D341Med (cell line): Measurements from ENCODE around the gene SMAD6.
A peak's percentile ranks its signal among the peaks of the same experiment; 100 is the strongest.

Experiments
- DNase-seq: peaks from one replicate; pipeline ENCODE4 v3.0.0; 2012; ENCODE audit warnings: low spot score

Gene SMAD6

DNA sequence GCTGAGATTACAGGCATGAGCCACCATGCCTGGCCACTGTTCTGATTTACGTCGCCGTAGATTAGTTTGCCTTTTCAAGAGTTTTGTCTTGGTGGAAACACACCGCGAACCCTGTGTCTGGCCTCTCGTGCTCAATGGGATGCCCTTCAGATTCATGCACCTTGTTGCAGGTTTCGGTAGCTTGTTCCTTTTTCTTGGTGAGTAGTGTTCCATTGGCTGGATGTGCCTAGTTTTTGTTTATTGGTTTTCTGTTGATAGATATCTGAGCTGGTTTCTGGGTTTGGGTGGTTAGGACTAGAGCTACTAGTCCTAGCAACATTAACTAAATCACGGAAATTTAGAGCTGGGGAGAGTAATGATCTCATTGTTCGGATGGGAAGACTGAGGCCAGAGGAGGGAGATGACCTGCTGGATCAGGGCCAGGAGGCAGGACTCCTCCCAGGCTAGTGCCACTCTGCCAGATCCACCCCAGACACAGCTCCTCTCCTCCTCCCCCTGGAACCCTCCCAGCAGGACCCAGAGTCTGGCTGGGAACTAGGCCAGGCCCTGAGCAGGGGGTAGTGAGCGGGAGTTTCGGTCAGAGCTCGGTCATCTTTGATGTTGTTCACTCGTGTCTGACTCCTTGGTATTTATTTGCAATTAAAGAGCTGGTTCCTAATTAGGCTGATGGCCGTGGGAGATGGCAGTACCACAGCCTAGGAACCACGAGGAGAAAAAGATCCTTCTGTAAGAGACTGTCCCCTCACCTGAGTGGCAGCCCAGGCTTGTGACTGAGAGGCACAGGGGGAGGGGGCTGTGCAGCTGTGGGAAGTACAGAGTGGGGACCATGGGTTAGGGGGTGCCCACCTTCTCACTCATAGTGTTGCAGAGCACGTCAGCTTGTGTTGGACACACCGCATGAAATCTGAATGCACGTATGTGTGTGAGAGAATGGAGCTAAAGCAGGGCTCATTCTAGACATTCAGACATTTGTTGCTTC lies 73.4 kb downstream of the SMAD6 start:
- DNase-seq, result no peak

DNA sequence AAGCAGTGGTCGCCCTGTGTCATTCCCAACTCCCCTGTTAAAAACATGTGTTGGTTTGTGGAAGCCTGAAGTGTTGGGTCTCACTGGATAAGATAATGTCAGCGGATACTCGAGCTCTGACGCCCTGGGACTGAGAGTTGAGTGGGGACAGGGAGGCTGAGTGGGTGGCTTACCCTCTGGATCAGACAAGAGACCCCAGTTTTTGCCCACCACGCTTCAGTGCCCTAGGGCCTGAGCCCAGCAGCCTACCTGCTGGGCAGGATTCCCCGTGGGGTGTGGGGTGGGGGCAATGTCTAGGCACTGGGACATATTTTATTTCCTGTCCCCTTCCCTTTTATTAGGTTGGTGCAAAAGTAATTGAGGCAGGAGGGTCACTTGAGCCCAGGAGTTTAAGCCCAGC lies 75.0 kb downstream of the SMAD6 start:
- no peak for DNase-seq

DNA sequence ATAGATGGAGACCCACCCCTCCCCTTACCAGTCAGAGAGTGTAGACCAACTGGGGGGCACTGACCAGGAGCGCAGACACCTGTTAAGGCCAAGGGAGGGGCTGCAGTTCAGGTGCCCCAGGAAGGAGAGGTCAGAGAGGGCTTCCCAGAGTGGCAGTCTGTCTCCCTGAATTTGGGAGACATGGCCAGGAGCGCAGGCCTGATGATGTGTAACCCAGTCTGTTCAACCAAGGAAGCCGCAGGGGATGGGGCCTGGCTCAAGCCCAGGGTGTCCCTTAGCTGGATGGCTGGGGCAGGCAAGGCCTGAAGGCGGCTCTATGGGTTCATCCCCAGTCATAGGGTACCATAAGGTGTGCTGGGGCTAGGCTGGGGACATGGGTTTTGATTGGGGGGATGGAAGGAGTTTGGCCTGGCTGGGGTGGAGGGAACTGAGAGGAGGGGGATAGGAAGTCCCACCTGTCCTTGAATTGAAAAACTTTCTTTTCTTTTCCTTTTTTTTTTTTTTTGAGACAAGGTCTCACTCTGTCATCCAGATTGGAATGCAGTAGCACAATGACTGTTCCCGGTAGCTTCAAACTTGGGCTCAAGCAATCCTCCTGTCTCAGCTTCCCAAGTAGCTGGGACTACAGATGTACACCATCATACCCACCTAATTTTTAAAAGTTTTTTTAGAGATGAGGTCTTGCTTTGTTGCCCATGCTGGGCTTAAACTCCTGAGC lies 75.7 kb downstream of the SMAD6 start:
- no peak for DNase-seq

DNA sequence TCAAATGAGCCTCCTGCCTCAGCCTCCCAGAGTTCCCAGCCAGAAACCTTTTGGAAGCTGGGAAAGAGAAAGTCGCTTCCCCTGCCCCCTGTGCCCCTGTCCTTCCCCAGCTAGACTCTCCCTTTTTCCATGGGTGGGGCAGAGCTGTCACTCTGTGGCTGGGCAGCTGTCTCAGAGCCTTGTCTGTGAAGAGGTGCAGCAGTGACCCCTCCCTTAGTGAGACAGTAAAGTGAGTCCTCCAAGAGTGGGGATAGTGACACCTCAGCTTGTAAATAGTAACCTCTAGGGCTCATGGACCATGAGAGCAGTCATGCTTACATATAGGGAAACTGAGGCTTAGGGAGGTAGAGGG lies 76.3 kb downstream of the SMAD6 start:
- DNase-seq, result no peak

DNA sequence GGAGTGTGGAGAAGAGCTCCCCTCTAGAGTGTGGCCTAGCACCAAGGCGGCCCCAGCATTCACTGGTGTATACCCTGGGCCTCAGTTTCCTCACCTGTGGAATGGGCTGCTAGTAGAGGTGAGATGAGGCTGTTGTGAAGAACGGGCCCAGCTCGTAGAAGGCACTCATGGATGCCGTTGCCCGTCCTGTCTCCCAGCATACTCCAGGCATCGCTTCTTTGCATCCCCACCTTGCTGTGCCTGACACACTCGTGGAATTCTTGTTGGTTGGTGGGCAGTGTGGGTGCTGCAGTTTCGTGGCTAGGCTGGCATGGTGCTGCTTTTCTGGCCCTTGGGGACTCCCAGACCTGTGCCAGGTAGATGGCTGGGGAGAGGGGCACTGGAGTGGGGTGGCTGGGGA lies 76.7 kb downstream of the SMAD6 start:
- DNase-seq, result no peak

DNA sequence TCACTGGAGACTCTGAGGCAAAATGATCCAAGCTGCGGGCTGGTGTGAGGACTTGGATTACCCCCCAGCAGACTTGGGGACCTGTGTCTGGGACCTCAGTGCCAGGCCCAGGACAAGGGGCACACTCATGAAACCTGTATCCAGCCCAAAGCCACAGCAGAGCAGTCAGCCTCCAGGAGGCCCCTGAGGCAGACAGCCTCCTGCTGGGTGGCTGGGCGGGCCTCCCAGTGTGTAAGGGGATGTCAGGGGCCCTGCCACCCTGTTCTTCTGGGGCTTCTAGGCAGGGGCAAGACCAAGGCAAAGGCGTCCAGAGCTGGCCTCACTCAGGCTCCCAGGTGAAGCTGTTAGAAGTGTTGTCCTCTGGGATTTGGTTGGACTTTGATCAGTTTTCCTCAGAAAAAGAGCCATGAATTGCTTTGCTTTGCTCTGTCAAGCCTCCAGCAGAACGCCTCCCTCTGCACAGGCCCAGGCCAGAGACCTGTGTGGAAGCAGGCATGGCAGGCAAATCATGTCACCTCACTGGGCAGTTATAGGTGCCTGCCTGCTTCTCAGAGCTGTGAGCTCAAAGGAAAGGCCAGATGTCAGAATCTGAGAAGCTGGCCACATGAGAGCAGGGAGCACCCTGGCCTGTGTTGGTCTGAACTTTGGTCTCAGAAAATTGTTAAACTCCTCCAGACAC lies 77.4 kb downstream of the SMAD6 start:
- DNase-seq, result no peak

DNA sequence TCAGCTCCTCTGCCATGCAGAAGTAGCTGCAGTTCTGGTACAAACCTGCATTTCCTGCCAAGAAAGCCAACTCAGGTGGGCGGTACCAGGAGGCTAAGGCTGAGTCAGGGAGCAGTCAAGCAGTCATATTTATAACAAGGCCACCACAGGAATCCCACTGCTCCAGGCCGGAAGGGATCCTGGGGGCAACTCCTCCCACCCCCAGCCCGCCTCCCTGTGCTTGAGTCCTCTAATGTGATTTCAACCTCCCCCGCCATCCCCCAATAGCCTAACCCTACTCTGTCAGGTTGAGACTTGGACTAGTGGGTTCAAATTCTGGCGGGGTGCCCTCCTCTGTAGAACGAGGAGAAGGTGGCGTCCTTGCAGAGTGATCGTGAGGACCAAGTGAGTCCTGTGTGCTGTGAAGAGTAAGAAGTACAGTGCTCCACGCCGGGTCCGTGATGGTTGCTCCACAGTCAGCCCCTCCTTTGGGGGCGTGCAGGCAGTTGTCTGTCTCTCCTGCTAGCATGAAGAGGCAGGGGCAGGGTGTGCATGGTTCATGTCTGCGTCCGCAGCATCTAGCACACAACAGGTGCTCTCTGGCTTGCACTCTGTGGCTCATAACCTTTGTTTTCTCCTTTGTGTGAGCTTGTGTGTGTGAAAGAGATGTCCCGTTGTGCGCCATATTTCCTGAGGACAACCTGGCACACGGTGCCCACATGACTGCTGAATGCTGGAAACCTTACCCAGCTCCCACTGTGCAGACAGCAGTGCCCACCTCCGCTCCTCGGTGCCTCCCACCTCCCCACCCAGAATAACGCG lies 78.3 kb downstream of the SMAD6 start:
- peak; percentile 29 for DNase-seq

DNA sequence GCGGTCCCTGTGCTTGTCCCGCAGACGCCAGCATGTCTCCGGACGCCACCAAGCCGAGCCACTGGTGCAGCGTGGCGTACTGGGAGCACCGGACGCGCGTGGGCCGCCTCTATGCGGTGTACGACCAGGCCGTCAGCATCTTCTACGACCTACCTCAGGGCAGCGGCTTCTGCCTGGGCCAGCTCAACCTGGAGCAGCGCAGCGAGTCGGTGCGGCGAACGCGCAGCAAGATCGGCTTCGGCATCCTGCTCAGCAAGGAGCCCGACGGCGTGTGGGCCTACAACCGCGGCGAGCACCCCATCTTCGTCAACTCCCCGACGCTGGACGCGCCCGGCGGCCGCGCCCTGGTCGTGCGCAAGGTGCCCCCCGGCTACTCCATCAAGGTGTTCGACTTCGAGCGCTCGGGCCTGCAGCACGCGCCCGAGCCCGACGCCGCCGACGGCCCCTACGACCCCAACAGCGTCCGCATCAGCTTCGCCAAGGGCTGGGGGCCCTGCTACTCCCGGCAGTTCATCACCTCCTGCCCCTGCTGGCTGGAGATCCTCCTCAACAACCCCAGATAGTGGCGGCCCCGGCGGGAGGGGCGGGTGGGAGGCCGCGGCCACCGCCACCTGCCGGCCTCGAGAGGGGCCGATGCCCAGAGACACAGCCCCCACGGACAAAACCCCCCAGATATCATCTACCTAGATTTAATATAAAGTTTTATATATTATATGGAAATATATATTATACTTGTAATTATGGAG lies 79.1 kb downstream of the SMAD6 start:
- DNase-seq, result no peak

DNA sequence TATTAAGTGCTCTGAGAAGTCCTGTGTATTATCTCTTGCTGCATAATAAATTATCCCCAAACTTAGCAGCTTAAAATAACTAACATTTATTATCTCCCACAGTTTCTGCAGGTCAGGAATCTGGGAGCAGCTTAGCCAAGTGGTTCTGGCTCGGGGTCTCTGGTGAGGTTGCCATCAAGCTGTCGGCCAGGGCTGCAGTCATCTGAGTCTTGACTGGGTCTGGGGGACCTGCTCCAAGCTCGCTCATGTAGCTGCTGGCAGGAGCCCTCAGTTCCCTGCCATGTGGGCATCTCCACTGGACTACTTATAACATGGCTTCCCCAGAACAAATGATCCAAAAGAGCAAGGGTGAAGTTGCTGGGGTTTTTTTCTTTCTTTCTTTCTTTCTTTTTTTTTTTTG lies 80.7 kb downstream of the SMAD6 start:
- no peak for DNase-seq

DNA sequence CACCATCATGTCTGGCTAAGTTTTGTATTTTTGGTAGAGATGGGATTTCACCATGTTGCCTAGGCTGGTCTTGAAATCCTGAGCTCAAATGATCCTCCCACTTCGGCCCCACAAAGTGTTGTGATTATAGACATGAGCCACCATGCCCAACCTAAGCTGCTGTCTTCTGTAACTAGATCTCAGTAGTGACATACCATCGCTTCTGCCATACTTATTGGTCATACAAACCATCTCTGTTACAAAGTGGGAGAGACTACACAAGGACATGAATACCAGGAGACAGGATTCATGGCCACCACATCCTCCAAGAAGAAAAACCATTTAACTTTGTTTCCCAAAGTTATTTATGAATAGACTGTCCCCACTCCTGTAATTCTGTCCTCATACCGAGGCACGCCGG lies 81.3 kb downstream of the SMAD6 start:
- no peak for DNase-seq

DNA sequence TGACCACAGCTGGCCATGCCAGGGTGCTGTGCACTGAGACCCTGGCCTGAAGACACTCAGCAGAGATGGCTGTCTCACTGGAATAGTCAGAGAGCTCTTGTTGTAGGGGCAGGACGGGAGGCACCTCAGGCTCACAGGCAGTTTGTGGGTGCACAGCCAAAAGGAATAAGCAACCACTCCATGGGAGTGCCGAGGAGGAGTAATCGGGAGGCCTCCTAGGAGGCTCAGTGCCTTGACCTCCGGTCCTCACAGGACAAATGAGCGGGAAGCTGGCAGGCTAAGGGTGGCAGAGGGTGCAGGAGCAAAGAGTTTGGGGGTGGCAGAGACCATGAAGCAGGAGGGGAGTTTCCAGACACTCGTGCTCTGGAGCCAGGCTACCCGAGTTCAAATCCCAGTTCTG lies 81.7 kb downstream of the SMAD6 start:
- DNase-seq, result no peak

DNA sequence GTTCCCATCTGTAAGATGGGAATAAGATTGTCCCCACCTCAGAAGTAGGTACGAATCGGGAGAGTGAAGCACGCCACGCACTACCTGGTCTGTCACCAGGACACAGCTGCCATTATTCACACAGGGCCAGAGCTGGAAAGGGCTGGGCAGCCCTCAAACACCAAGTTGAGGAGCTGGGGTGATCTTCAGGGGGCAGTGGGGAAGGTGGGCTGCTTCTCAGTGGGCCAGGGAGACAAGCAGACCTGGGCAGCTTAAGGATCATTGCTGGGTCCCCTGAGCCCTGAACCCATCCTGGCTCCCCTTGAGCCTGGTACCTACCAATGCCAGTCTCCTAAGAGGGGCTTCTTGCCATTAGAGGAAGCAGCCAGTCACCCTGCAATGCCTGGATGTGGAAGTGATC lies 82.1 kb downstream of the SMAD6 start:
- DNase-seq, result peak; percentile 25

DNA sequence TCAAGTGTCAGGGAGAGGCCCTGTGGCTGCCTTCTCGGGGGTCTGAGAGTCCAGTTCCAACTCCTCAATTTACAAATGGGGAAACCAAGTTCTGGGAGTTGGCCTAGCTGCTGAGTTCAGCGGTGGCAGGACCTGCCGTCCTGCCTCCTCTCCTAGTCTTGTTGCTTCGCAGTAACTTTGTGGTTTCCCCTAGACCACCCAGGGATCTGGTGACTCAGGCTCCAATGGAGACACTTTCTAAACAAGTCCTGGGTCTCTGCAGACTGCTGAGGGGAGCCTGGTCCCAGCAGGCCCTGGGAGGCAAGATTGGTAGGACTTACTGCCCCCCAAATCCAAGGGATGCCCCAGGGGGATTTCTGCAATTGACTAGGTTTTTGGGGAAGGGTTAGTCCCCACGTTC lies 83.6 kb downstream of the SMAD6 start:
- no peak for DNase-seq

DNA sequence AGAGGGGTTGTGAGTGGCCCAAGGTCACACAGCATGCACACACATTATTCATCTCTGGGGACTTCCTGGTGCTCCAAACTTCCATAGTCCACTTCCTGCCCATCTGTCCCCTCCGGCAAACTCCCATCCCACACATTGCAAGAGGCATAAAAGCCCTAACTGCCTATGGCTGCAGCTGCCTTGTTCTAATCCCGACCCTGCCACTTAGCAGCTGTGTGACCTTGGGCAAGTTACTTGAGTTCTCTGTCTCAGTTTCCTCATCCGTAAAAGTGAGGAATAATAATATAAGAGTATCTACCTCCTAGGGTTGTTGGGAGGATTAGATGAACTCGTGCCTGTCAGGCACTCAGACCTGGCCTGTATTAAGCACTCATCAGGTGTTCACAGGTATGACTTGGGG lies 84.2 kb downstream of the SMAD6 start:
- DNase-seq, result no peak

DNA sequence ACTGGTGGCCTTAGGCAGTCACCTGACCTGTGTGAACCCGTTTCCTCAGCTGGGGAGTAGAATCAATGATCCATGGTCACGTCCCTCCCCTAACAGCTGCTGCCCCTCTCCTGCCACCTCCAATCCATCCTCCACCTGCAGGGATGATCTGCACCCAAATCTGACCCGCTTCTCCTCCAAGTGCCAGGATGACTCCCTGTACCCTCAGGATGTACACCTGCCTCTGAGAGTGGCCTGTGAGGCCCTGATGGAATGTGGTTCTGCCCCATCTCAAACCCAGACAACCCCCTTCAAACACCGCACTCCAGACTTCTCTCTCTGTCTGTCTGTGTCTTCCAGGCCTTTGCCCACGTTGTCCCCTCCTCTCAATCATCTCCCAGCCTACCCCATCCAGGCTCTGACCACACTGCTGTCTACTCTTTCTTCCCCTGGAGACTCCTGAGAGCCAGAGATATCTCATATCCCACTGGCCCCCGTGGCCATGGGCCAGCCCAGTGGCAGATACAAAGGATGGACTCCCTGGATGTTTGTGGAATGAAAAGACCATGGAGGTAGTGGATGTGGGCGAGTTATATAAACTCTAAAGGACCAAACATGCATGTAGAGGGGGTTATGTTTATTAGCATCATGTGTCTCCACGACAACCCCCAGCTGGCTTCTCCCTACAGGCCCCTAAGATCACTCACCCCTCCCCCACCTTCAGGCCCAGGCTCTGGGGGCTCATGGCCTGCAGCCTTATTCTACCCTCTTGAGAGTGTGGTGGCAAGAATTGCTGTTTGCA lies 84.9 kb downstream of the SMAD6 start:
- DNase-seq, result no peak

DNA sequence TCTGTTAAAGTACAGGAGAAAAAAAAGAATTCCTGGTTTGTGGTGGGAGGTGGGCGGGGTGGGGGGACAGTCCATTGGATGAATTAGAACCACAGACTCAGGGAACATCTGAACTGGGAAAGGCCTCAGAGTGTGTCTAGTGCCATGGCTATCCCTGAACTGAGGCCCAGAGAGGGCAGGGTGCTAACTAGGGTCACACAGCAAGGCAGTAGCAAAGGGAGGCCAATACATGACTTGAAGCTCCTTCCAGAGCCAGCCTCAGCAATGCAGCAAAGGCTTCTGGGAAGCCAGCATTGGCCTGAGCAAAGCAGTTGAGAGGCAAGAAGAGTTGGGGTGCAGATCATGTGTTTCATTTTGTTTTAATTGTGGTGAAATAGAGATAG lies 85.4 kb downstream of the SMAD6 start:
- DNase-seq, result no peak

DNA sequence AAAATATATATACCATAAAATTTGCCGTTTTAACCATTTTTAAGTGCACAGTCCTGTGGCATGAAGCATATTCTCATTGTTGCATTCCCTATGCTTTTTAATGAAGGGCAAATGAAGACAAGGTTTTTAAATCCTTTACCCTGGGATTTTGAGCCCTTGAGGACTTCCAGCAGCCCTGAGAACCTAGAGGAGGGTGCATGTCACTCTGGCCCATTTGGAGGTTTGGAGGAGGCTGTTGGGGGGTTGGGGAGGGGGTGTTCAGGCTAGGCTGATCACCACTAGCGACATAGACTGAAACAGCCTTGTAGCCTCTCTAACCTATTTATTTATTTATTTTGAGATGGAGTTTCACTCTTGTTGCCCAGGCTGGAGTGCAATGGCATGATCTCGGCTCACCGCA lies 86.0 kb downstream of the SMAD6 start:
- DNase-seq, result no peak

DNA sequence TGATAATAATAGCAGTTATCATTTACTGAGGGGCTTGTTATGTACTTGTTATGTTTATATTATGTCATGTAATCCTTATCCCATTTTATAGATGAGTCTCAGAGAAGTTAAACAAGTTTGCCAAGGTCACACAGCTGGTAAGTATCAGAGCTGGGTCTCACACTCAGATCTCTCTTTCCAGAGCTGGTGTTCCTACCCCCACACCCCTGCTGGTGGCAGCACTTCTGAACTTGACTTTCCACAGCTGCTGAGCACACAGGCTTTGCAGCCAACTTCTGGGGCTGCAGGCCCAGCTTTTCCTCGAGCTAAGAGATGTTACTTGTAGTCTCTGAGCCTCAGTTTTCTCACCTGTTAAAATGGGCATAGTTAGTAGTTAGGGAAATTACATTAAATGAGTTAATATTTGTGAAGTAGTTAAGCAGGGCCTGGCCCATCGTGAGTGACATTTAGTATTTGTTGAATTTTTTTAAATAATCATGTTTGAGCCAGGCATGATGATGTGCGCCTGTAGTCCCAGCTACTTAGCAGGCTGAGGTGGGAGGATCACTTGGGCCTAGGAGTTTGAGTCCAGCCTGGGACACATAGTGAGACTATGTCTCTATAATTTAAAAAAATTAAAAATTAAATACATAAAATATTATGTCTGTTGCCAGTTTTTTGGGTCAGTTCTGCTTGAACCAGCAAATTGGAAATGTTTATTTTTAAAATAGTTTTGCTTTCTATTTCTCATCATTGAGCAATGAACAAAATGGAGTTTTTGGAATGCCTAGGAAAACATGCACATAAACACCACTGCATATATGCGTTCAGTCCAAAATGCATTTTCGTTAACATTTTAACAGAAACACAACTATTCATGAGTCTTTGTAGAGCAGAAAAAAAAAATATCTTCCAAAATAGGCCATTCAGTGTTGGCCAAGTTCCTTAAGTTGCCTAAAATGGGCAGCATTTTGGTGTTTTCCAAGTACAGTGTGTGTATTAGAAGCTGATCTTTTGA lies 87.3 kb downstream of the SMAD6 start:
- peak; percentile 65 for DNase-seq

DNA sequence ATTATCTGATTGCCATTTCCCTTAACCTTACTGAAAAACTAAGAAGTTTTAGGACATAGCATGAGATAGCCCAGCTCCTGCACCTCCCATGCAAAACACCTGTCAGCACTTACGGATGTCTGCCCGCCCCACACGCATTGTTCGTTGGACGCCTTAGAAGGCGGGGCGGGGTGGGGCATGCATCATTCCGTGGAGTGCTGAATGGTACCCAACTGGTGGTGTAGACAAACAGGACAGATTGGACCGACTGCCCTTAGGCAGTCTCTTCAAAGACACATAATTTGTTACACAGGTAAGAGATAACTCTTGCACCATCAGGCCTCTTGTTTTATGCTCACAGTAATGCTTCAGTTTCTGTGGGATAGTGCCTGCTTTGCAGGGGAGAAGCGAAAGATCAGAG lies 93.8 kb downstream of the SMAD6 start:
- DNase-seq, result no peak
